Left ventricle myocardium inferior (tissue), 1 donor: ENCODE measurements around the gene CEP131. TPM values are rescaled to one million over a fixed set of nuclear protein-coding genes. Genes with fewer than 3 reads are reported as not detected.

Experiments used
- DNase-seq: peaks from one replicate; pipeline ENCODE4 v3.0.0-alpha.2; 2020
- H3K27ac ChIP-seq: fragments of 200-600 bp; replicated peaks from 2 replicates; pipeline ENCODE4 v1.8.0; 2021
- H3K27me3 ChIP-seq: fragments of 200-600 bp; 2 replicates; pipeline ENCODE4 v1.8.0; 2021; ENCODE audit warnings: low read depth
- H3K36me3 ChIP-seq: fragments of 200-600 bp; 2 replicates; pipeline ENCODE4 v1.8.0; 2021
- H3K4me1 ChIP-seq: fragments of 200-600 bp; 2 replicates; pipeline ENCODE4 v1.8.0; 2021
- H3K4me3 ChIP-seq: fragments of 200-600 bp; 2 replicates; pipeline ENCODE4 v1.8.0; 2021; ENCODE audit warnings: mild to moderate bottlenecking, moderate library complexity
- H3K9me3 ChIP-seq: fragments of 200-600 bp; replicated peaks from 2 replicates; pipeline ENCODE4 v1.8.0; 2021
- CTCF ChIP-seq: fragments of 200-600 bp; IDR thresholded peaks from 2 replicates; pipeline ENCODE4 v1.8.0; 2021; ENCODE audit warnings: antibody characterized with exemption, mild to moderate bottlenecking, borderline replicate concordance
- intact Hi-C: fragments of 100-400 bp; cut with micrococcal nuclease; formaldehyde crosslinking; loops from one replicate; pipeline ENCODE4 v1.11.0; 2022
- total RNA-seq: library from RNA; stranded (reverse); fragmentation: NEBNext Ultra II Directional; extraction: Animal tissue kit (Norgen Biotek cat#: 25700); gene quantifications from one replicate; pipeline ENCODE4 v1.2.1, GENCODE V29; 2021
- donor health status: DM: no; HTN: yes; CAD: no; lungs with severe emphysema.

CEP131 gene
- total RNA-seq, 1 donor from 2014 or later, result 7.6 TPM

DNA sequence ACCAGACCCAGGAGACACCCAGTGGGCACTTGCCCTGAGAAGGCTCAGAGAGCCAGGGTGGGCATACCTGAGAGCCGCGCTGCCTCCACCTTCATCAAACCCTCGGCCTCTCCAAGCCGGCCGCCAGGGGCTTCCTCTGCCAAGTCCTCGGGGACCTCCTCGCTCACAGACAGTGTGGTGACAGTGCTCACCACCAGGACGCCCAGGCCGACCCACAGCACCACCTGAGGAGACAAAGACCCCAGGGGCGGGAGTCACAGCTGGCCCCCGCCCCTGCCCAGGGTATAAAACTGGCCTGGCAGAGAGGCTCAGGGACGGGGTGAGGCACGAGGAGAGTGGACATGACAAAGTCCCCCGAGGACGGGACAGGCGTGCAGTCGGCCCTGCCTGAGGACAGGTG lies 37.4 kb upstream of the CEP131 start:
- TF ChIP-seq CTCF, result no peak
- intact Hi-C loops, result no loop called here
- H3K36me3 ChIP-seq, result peaks cover 72% of the 10 kb centered on the region

DNA sequence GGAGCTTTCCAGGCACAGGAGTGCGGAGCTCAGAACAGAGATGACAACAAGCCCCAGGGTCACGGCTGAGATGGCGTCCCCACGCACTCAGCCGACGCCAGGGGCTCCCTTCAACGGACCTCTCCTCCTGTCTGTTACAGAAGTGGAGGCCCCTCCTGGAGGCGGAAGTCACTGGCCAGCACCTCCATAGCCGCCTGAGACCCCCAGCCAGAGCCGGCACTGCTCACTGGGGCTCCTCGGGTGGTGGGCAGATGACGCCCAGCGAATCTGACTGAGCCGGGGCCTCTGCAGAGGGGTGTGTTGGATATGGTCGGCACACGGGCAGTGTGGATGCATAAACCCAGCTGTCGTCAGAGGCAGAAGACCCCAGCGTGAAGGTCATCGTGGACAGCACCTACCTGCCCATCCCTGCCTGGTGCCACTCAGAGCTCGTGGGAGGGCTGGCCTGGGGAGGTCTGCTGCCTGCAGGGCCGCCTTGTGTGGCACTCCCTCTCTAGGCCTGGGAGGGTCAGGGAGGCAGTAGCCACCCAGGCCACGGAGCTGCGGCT lies 36.4 kb upstream of the CEP131 start:
- intact Hi-C loops, result loop anchor here (10.0 kb wide), 1 partner anchor 216 kb away; no protein-coding TSS in a partner anchor
- H3K4me3 ChIP-seq, result no peak overlapping the region
- TF ChIP-seq CTCF, result no peak
- no peak overlapping the region for H3K27ac ChIP-seq
- peaks cover 62% of the 10 kb centered on the region for H3K36me3 ChIP-seq
- H3K4me1 ChIP-seq, result peaks cover 17% of the 10 kb centered on the region
- no peak for DNase-seq
- H3K27me3 ChIP-seq, result no peaks in the 10 kb centered on the region
- no peaks in the 10 kb centered on the region for H3K9me3 ChIP-seq

More for the DNA sequence above, 37.4 kb upstream of the CEP131 start:
- H3K4me1 ChIP-seq, result peaks cover 7% of the 10 kb centered on the region
- no peaks in the 10 kb centered on the region for H3K9me3 ChIP-seq
- no peak overlapping the region for H3K27ac ChIP-seq
- no peaks in the 10 kb centered on the region for H3K27me3 ChIP-seq
- no peak overlapping the region for H3K4me3 ChIP-seq
- no peak for DNase-seq

DNA sequence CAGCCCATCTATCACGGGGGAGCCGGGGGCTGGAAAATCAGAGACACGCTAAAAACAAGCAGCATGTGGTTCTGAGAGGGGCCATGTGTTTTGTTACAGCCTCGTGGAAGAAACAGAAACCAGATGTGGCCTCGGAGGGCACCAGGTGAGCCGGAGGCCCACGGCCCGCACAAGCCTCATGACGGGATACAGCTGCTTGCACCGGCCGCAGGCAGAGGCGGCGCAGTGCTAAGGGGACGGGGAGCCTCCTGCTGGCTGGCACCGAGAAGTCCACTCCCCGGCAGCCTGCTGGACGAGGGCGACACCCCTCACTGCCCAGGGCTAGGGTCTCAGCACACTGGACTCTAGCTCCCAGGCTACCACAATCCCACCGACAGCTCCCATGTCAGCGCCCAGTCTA lies 35.5 kb upstream of the CEP131 start:
- H3K9me3 ChIP-seq, result no peaks in the 10 kb centered on the region
- intact Hi-C loops, result loop anchor here (10.0 kb wide), 1 partner anchor 217 kb away; no protein-coding TSS in a partner anchor
- no peak overlapping the region for H3K27ac ChIP-seq
- H3K4me3 ChIP-seq, result no peak overlapping the region
- DNase-seq, result no peak
- no peaks in the 10 kb centered on the region for H3K27me3 ChIP-seq
- H3K4me1 ChIP-seq, result peaks cover 17% of the 10 kb centered on the region
- peaks cover 54% of the 10 kb centered on the region for H3K36me3 ChIP-seq
- TF ChIP-seq CTCF, result no peak

DNA sequence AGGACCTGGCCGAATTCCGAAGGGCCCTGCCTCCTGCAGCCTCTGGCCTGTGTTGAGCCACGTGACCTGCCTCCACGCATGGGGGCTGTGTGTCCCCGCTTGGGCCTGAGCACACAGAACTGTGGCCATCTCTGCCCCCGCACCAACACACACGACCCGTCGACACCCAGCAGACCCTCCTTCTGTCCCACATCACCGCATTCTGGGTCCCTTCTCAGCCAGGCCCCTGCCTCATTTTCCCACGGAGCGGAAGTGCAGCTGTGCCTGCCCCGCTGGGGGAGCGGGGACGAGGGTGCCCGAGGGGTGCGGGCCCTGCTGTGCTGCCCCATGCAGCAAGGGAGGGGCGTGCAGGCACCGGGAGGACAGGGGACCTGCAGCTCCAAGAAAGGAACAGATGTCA lies 34.8 kb upstream of the CEP131 start:
- Histone ChIP-seq H3K27me3 (no peaks in the 10 kb centered on the region), H3K9me3 (no peaks in the 10 kb centered on the region), H3K36me3 (peaks cover 47% of the 10 kb centered on the region), H3K4me3 (no peak overlapping the region), H3K27ac (no peak overlapping the region), H3K4me1 (peaks cover 24% of the 10 kb centered on the region)
- intact Hi-C loops, result loop anchor here (10.0 kb wide), 1 partner anchor 217 kb away; no protein-coding TSS in a partner anchor
- no peak for DNase-seq
- TF ChIP-seq CTCF, result no peak

GRCh38 chr17:81256616-81257015 lies 33.9 kb upstream of the CEP131 start:
- no peak overlapping the region for H3K27ac ChIP-seq
- intact Hi-C loops, result loop anchor here (10.0 kb wide), 1 partner anchor 218 kb away; no protein-coding TSS in a partner anchor
- no peak for TF ChIP-seq CTCF
- peaks cover 33% of the 10 kb centered on the region for H3K4me1 ChIP-seq
- H3K9me3 ChIP-seq, result no peaks in the 10 kb centered on the region
- no peak for DNase-seq
- H3K36me3 ChIP-seq, result peaks cover 47% of the 10 kb centered on the region
- H3K27me3 ChIP-seq, result no peaks in the 10 kb centered on the region
- H3K4me3 ChIP-seq, result no peak overlapping the region
